HFF-Myc (cell line): ENCODE measurements around the gene FAM163B.

ENCODE experiments used
- DNase-seq: peaks from one replicate; pipeline ENCODE4 v3.0.0-alpha.2; 2011; ENCODE audit warnings: low read depth; ENCODE audit errors: extremely low read depth
- H3K4me3 ChIP-seq: replicated peaks from 2 replicates; pipeline ENCODE4 v1.5.1; 2011; ENCODE audit warnings: low read depth, mild to moderate bottlenecking, control low read depth, low read length
- TF ChIP-seq, protein P1 (sequence below): IDR thresholded peaks from 2 replicates; pipeline ENCODE4 v1.5.1; 2012; ENCODE audit warnings: mild to moderate bottlenecking, low read depth, low read length, control low read depth; ENCODE audit errors: missing control alignments

FAM163B gene

DNA sequence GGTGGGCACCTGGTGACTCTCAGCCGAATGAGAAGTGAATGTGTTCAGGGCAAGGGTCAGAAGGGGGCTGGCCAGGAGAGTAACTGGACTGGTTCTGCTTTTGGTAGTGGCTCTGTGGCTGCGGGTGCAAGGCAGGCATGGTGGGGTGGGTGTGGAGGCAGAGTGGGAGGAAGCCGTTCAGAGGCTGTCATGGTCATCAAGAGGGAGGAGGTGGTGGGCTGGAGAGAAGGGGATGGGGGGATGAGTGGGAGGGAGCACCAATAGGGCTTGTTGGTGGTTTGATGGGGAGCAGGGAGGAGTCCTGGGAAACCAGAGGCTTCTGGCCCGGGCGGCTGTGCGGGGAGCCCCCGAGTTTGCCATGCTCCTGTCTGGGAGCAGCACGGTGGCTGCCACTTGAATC is 13.3 kb downstream of the FAM163B start:
- no peak overlapping the region for H3K4me3 ChIP-seq
- no peak for DNase-seq
- TF ChIP-seq, protein P1, sequence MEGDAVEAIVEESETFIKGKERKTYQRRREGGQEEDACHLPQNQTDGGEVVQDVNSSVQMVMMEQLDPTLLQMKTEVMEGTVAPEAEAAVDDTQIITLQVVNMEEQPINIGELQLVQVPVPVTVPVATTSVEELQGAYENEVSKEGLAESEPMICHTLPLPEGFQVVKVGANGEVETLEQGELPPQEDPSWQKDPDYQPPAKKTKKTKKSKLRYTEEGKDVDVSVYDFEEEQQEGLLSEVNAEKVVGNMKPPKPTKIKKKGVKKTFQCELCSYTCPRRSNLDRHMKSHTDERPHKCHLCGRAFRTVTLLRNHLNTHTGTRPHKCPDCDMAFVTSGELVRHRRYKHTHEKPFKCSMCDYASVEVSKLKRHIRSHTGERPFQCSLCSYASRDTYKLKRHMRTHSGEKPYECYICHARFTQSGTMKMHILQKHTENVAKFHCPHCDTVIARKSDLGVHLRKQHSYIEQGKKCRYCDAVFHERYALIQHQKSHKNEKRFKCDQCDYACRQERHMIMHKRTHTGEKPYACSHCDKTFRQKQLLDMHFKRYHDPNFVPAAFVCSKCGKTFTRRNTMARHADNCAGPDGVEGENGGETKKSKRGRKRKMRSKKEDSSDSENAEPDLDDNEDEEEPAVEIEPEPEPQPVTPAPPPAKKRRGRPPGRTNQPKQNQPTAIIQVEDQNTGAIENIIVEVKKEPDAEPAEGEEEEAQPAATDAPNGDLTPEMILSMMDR, result no peak

DNA sequence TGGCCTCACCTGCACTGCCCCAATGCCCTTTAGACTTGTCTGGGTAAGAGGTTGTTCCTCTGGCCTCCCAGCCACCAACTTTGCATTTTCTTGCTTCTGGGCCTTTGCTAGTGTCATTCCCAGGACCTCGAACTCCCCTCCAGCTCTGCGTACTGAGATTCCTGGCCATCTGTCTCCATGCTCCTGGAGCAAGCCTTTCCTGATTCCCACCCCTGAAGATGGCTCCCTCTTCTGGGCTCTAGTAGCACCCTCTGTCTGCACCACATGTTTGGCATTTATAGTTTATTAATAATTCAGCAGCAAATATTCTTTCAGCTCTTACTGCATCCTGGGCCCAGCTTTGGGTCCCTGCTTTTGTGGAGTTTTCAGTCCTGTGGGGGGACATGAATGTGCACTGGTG is 14.9 kb downstream of the FAM163B start:
- TF ChIP-seq, protein P1, result no peak
- no peak for DNase-seq
- H3K4me3 ChIP-seq, result no peak overlapping the region

DNA sequence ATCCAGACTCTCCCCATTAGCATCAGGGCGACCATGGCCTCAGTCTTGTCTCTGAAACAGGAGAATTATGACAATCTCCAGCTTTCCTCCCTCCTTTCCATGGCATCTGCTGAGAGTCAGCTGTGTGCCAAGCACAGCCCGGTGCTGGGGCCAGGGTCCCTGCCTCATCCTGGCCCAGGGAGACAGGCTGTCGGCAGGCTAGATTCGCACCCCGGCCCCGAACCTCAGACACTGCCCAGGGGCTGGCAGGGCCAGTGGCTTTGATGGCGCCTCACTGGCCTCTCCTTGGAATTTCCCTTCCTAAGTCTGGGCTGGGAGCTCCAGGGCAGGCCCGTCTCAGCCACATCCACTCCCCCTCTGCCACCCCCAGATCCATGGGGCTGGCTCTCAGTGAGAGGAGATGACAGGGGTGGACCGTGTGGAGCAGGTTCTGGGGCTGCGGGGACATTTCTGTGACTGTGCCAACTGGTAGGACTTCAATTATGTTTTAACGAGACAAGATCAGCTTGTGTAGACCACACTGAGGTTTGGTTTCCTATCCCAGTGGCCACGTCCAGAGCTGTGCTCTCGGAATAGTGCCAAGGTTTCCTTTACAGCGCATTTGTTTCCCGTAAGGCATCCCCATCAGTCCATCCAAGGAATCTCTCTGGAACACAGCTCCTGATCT is 15.5 kb downstream of the FAM163B start:
- DNase-seq, result no peak
- TF ChIP-seq, protein P1, result no peak
- H3K4me3 ChIP-seq, result no peak overlapping the region

DNA sequence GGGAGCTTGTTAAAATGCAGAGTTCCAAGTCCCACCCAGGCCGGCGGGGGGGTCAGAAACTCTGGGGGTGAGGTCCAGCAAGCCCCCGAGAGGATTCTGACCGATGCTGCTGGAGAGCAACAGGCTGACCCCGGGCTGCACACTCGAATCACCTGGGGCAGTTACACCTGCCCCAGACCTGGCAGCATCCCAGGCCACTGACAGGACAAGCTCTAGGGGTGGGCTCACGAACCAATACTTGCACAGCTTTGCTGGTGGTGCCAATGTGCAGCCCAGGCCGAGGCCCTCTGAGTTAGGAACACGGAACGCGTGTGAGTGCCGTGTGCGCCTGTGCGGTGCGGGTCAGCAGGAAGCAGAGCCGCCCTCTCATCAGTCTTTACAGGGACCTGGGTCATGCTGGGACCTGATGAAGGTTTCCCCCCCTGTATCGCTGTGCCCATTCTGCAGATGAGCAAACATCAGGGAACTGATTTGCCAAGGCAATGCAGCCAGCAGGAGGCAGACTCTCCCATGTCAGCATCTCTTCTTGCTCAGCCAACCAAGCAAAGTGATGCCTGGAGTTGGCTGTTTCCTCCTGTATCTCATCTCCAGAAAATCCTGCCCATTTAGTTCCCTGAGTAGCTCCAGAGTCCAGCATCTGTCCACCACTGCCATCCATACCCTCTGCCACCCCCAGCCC is 16.3 kb downstream of the FAM163B start:
- TF ChIP-seq, protein P1, result peak; percentile 17
- no peak for DNase-seq
- no peak overlapping the region for H3K4me3 ChIP-seq

DNA sequence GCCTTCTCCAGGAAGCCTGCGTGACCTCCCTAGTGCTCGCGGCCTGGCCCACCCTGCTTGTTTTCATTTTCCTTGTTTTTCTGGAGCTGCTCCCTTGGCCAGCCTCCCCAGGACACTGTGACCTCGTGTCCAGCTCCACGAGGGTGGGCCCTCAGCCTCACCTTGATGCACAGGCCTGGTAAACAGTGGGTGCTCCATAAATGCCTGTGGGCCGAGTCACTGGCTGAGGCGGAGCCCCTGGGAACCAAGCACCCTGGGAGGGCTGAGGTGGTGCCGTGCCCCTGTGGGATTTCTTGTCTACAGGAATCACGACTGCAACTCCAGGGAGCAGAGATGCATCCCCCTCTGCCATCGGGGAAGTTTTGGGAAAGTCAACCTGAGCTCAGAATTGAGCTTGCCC is 17.2 kb downstream of the FAM163B start:
- TF ChIP-seq, protein P1, result no peak
- DNase-seq, result no peak
- no peak overlapping the region for H3K4me3 ChIP-seq

DNA sequence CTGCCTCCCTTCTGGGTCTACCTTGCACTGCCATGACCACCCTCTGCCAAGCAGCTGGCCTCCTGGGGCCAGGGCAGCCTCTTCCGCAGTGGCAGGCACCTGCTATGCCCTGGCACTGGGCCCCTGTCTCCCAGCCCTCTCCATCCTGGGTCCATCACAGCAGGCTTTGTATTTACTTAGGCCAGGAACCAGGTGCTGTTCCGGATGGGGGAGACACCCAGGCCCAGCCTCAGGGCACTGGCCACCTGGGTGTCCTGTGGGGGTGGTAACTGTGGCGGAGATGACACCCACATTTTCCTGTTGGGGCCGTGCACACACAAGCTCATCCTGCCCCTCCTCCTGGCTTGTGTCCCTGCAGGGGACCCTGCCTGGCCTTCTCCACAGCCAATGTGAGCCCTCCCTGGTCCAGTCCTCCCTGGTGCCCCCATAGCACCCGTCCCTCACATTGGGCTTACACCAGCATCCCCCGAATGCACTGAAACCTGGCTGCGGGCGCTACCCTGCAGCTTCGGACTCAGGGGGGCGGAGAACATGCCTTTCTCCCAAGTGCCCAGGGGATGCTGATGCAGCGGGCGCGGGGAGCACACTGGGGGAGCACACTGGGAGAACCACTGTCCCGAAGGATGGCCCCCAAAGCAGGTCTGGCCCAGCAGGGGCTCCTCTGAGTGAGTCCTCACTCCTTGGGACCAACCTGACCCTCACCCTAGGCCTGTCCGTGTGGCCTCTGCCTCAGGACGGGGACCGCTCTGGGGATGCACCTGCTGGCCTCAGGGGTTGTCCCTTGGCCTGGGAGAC is 17.9 kb downstream of the FAM163B start:
- TF ChIP-seq, protein P1, result no peak
- no peak for DNase-seq
- no peak overlapping the region for H3K4me3 ChIP-seq
